ENCODE data around the gene ZNF213. TPM values are rescaled to one million over a fixed set of nuclear protein-coding genes. Genes with fewer than 3 reads are reported as not detected.

ZNF213 gene
- total RNA-seq, 1 donor: 8.0 TPM

DNA sequence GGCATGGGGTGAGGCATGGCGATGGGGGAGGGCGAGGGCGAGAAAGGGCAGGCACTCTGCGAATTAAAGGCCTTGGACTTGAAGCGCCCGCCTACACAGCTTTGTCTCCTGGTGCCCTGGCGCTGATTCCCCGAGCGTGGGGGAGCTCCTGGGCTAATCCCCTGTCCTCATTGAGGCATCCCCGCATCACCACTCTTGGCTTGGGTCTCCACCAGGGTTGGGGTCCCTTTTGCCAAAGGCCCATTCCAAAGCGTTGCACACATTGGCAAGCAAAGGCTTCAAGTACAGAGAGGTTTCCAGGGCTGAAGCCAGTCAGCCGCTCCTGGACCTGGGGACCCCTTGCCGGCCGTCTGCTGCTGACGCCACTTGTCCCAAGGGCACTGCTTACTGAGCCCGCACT, 14.4 kb upstream of the ZNF213 start:
- H3K4me2 ChIP-seq (ENCODE audit: insufficient read depth, low read length): no peak overlapping the region
- H3K4me1 ChIP-seq (ENCODE audit: insufficient read depth, low read length): peaks cover 7% of the 10 kb centered on the region
- H4K20me1 ChIP-seq (ENCODE audit: insufficient read depth, low read length): no peaks in the 10 kb centered on the region
- H3K36me3 ChIP-seq (ENCODE audit: insufficient read depth, low read length): peaks cover 14% of the 10 kb centered on the region
- DNase-seq (ENCODE audit: insufficient read length, low spot score, missing footprints): peak; percentile 59
- no peaks in the 10 kb centered on the region for H3K79me2 ChIP-seq (ENCODE audit: insufficient read depth, low read length)
- H3K27me3 ChIP-seq (ENCODE audit: insufficient read depth, low read length): no peaks in the 10 kb centered on the region
- H3K4me3 ChIP-seq (ENCODE audit: insufficient read depth, low read length): no peak overlapping the region
- no peak overlapping the region for H3K27ac ChIP-seq (ENCODE audit: low read depth, low read length)
- no peaks in the 10 kb centered on the region for H3K9me3 ChIP-seq (ENCODE audit: low read depth, low read length)
- TF ChIP-seq, protein P1, sequence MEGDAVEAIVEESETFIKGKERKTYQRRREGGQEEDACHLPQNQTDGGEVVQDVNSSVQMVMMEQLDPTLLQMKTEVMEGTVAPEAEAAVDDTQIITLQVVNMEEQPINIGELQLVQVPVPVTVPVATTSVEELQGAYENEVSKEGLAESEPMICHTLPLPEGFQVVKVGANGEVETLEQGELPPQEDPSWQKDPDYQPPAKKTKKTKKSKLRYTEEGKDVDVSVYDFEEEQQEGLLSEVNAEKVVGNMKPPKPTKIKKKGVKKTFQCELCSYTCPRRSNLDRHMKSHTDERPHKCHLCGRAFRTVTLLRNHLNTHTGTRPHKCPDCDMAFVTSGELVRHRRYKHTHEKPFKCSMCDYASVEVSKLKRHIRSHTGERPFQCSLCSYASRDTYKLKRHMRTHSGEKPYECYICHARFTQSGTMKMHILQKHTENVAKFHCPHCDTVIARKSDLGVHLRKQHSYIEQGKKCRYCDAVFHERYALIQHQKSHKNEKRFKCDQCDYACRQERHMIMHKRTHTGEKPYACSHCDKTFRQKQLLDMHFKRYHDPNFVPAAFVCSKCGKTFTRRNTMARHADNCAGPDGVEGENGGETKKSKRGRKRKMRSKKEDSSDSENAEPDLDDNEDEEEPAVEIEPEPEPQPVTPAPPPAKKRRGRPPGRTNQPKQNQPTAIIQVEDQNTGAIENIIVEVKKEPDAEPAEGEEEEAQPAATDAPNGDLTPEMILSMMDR (IDR thresholded peaks at IDR 0.05; ENCODE audit: extremely low read depth, low read depth, low read length): no peak
- no peak overlapping the region for H2AFZ ChIP-seq (ENCODE audit: low read length)

DNA sequence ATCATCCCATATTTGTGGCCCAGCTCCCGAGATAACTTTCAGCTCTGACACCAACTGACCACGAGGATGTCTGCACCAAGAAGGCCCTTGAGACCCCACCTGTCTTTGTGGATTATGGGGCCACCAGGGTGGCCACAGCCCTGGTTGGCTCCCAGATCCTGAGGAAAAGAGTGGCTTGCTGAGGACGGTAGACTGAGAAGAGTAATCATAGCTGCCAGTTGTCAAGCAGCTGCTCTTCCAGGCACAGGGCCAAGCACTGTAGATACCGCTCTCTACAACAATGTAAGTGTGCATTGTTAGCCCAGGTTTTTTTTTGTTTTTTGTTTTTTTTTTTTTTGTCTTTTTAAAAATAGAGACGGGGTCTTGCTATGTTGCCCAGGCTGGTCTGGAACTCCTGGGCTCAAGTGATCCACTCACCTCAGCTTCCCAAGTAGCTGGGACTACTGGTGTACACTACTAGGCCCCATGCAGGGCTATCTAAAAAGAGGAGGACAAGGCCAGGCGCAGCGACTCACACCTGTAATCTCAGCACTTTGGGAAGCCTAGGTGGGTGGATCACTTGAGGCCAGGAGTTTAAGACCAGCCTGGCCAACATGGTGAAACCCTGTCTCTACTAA, 12.9 kb upstream of the ZNF213 start:
- no peak overlapping the region for H3K27ac ChIP-seq (ENCODE audit: low read depth, low read length)
- H3K27me3 ChIP-seq (ENCODE audit: insufficient read depth, low read length): no peaks in the 10 kb centered on the region
- peaks cover 5% of the 10 kb centered on the region for H3K36me3 ChIP-seq (ENCODE audit: insufficient read depth, low read length)

DNA sequence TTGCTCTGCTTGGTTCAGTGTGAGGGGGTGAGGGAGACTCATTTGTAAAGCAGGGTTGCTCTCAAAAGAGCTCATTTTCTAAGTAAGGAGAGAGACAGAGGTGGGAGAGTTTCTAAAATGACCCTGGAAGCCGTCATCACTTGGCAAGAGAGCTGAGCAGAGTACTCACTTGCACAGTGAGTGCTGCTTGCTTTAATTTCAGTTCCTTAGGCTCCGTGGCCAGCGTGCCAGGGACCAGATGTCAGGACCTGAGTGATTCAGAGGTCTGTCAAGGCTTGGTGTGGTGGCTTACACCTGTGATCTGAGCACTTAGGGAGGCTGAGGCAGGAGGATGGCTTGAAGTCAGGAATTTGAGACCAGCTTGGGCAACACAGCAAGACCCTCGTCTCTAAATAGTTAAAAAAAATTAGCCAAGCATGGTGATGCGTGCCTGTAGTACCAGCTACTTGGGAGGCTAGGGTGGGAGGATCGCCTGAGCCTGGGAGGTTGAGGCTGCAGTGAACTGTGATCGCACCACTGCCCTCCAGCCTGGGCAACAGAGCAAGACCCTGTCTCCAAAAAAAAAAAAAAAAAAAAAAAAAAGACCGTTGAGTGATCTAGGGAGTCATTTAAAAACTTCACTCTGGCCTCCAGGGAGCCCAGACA, 11.8 kb upstream of the ZNF213 start:
- Histone ChIP-seq H3K36me3 (ENCODE audit: insufficient read depth, low read length) (peaks cover 15% of the 10 kb centered on the region), H3K4me1 (ENCODE audit: insufficient read depth, low read length) (peaks cover 7% of the 10 kb centered on the region), H2AFZ (ENCODE audit: low read length) (no peak overlapping the region), H3K4me2 (ENCODE audit: insufficient read depth, low read length) (no peak overlapping the region), H3K9me3 (ENCODE audit: low read depth, low read length) (no peaks in the 10 kb centered on the region), H4K20me1 (ENCODE audit: insufficient read depth, low read length) (no peaks in the 10 kb centered on the region), H3K79me2 (ENCODE audit: insufficient read depth, low read length) (no peaks in the 10 kb centered on the region), H3K27me3 (ENCODE audit: insufficient read depth, low read length) (no peaks in the 10 kb centered on the region), H3K4me3 (ENCODE audit: insufficient read depth, low read length) (no peak overlapping the region), H3K27ac (ENCODE audit: low read depth, low read length) (no peak overlapping the region)
- peak; percentile 18 for DNase-seq (ENCODE audit: insufficient read length, low spot score, missing footprints)
- TF ChIP-seq, protein P1 (IDR thresholded peaks at IDR 0.05; ENCODE audit: extremely low read depth, low read depth, low read length): no peak

More for the DNA sequence above, 12.9 kb upstream of the ZNF213 start:
- TF ChIP-seq, protein P1 (IDR thresholded peaks at IDR 0.05; ENCODE audit: extremely low read depth, low read depth, low read length): no peak
- no peaks in the 10 kb centered on the region for H3K9me3 ChIP-seq (ENCODE audit: low read depth, low read length)
- no peaks in the 10 kb centered on the region for H3K79me2 ChIP-seq (ENCODE audit: insufficient read depth, low read length)
- H2AFZ ChIP-seq (ENCODE audit: low read length): no peak overlapping the region
- no peak overlapping the region for H3K4me3 ChIP-seq (ENCODE audit: insufficient read depth, low read length)
- H3K4me1 ChIP-seq (ENCODE audit: insufficient read depth, low read length): peaks cover 7% of the 10 kb centered on the region
- no peak overlapping the region for H3K4me2 ChIP-seq (ENCODE audit: insufficient read depth, low read length)
- no peaks in the 10 kb centered on the region for H4K20me1 ChIP-seq (ENCODE audit: insufficient read depth, low read length)
- peak; percentile 53 for DNase-seq (ENCODE audit: insufficient read length, low spot score, missing footprints)

Data from osteoblast (primary cell).